SW 1271 (cell line): Measurements from ENCODE around the gene SGCE.

Experiments used
- DNase-seq, 2 experiments: peaks; one replicate each; lab custom pipeline; 2025; lab: John Stamatoyannopoulos, UW

Gene SGCE

GRCh38 chr7:94565247-94565894, 90.6 kb downstream of the SGCE start:
- DNase-seq = no peak

GRCh38 chr7:94562525-94562924, 93.4 kb downstream of the SGCE start:
- DNase-seq = peak in 1 of 2 experiments; percentile 3

GRCh38 chr7:94561841-94562514, 94.0 kb downstream of the SGCE start:
- peak in 1 of 2 experiments; percentile 26 for DNase-seq

- DNase-seq = no peak
Measured at GRCh38 chr7:94559972-94560371, 96.0 kb downstream of the SGCE start.

GRCh38 chr7:94557215-94557614, 98.7 kb downstream of the SGCE start:
- DNase-seq = no peak

GRCh38 chr7:94556028-94556427, 99.9 kb downstream of the SGCE start:
- no peak for DNase-seq

- no peak for DNase-seq
Measured at GRCh38 chr7:94547126-94547525, 108.8 kb downstream of the SGCE start.

- no peak for DNase-seq
Measured at GRCh38 chr7:94540428-94540827, 115.5 kb downstream of the SGCE start.
